GM18861 (cell line): ENCODE data around the gene TIFAB.

Source experiments
- ATAC-seq: cut with Tn5 transposase; IDR thresholded peaks from one replicate; pipeline ENCODE4 v1.9.1; 2021; ENCODE audit not compliant: unreplicated experiment

Gene TIFAB

GRCh38 chr5:135429301-135430134 is 22.6 kb downstream of the TIFAB start:
- ATAC-seq, result no peak

- no peak for ATAC-seq
Measured at GRCh38 chr5:135428586-135428985, 23.6 kb downstream of the TIFAB start.

DNA sequence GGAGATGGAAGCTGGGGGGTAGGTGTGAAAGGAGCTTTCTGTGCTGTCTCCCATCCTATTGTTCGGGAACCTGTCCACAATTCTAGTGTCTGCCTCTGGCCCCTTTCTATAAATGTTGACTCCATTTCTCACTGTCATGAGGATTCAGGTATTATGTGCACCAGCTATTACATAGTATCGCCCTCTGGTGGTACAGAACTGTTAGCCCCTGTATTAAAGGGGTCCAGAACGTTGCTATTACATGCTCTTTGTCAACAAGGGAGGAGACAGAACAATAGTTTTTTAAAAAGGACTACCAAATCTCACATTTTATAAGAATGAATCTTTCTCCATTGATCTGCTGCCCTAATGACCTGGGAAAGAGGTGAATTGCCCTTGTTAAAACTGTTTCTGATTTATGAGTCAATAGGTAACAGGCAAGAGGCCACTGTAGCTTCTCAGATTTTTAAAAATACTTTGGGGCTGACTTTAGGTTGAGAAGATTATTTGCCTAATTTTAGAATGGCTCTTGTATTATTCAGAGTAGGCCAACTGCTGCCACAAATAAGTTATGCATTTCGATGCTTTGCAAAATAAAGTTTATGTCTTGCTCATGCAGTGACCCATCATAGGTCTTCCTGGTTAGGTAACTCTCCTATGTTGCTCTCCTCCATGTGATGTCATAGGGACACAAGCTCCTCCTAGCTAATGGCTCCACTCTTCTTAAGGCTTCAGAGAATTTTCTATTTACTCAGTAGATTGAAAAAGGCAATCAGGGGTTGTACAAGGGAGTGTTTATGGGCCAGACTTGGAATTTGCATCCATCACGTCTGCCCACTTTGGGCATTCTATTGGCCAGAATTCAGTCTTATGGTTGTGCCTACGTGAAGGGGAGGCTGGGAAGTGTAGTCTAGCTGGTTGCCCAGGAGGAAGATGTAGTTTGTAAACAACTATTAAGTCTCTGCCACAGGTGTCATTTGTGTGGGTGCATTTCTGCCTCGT is 25.8 kb downstream of the TIFAB start:
- ATAC-seq, result peak; percentile 84

- ATAC-seq, result no peak
Measured at GRCh38 chr5:135425641-135426040, 26.5 kb downstream of the TIFAB start.

DNA sequence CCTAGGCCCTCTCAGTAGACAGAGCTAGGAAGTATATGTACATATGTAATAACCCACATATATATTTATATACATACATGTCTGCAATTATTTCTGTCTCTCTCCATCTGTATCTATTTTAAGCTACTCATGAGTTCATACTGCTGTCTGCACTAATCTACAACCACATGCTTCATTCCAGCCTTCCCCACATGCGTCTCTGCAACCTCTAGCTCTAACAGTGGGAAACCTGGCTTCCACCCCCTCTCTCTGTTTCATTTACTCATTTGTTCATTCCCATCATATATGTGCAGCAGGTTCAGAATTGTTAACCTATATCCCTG is 28.3 kb downstream of the TIFAB start:
- ATAC-seq, result no peak

DNA sequence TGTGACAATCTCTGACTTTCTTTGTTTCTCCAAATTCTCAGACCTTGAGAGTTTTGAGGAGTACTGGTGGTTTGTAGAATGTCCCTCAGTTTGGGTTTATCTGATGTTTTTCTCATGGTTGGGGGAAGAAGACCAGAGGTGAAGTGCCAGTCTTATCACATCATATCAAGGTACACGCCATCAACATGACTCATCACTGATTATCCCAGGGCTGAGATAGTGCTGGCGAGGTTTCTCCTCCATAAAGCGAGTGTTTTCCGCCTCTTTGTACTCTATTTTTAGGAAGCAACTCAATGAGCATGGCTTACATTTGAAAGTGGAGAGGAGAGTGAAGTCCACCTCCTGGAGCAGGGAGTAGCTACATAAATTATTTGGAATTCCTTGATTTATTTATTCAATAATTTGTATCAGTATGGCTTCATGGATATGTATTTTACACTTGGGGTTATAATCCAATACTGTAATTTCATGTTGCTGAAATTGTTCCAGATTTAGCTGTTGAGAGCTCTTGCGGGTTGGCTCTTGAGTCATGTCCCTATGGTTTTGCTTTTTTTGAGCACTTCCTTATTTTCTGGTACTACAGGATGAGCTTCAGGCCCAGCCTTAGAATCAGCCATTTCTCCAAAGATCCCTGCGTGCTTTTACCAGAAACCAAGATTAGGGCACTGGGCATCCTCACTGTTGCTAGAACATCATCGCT is 28.9 kb downstream of the TIFAB start:
- ATAC-seq, result no peak

GRCh38 chr5:135422419-135422818 is 29.7 kb downstream of the TIFAB start:
- ATAC-seq, result no peak

- ATAC-seq, result no peak
Measured at GRCh38 chr5:135417083-135417482, 35.1 kb downstream of the TIFAB start.

DNA sequence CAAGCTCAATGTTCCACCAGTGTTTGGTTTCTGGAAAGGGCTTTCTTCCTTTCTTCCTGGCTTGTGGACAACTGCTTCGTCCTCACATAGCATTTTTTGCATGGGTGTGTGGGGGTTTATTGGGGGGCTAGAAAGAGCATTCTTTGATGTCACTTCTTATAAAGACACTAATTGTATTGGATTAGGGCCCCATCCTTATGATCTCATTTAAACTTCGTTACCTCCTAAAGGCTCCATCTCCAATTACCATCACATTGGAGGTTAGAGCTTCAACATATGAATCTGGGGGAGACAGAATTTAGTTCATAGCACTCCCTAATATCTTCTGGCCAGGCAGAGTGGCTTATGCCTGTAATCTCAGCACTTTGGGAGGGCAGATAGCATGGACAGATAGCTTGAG is 47.1 kb downstream of the TIFAB start:
- ATAC-seq, result no peak

- no peak for ATAC-seq
Measured at GRCh38 chr5:135402031-135402430, 50.1 kb downstream of the TIFAB start.

GRCh38 chr5:135400866-135401265 is 51.3 kb downstream of the TIFAB start:
- ATAC-seq, result no peak

DNA sequence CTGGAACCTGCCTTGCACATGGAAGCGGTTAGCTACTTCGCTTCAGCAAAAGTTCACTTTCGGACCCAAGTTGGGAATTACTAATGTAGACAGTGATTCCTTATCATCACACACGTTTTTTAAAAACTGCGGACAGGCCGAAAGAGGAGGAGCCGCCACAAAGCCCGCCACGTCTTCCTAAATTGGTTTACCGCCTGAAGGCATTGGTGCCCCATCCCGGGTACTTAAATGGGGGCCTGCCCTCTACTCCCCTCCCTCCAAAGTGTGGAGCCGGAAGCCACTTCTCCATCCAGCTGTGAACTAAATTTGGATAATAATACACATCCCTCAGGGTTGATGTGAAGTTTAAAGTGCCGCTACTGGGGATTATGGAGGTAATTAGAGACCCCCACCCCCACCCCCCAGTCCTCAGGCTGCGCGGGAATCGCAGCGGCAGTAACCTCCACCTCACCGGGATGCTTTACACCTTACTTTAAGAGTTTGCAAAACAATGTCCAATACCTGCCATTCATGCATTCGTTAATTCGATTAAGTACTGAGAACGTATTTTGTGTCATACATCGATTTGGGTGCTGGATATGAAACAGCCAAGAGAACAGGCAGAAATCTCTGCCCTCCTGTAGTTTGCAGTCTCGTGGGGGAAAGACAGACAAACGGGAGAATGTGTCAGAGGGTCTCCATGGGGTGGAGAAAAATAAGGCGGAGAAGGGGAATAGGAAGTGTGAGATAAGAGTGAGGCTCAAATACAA is 52.2 kb downstream of the TIFAB start:
- ATAC-seq, result no peak

DNA sequence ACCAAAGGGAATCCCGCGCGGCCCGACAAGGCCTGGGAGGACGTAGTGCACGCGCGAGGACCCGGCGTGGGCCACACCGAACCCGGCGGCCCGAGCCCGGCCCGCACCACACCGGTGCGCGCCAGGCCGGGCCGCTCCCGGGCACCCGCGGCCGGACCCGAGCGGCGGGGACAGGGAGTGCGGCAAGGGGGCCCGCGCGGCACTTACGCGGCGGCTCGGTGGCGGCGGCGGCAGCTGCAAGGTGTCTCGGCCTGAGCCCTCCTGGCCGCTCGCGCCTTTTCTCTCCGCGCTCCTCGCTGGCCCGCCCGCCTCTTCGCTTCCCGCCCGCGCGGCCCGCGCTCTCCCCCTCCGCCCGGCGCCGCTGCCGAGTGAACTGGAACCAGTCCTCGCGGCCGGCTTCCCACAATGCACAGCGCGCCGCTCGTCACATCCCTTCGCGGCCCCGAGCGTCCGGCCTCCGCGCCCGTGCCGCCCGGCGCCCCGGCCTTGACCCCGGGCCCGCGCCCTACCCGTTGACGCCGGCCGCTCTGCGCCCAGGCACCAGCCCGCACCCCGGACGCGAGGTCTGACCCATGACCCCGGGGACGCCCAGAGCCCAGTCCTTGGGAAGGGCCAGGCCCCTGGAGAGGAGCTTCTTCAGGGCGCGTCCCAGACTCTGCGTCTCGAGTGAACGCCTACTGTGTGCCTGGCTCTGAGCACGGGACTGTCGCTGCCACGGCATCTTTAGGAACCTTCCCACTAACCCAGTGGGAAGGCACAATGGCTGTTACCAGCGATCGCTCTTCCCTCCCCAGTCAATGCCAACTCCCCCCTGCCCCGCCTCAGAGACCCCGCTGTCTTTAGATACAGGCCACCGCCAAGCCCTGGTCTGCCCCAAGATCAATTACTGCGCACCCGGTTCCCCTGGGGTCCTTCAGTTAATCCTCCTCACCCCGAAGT is 53.0 kb downstream of the TIFAB start, which contains the start of gene MACROH2A1:
TSS of gene MACROH2A1 (minus strand) at position 377 of the 939 bp plus-strand sequence. CDS start 10,138 bp downstream, outside the sequence.
- peak; percentile 85 for ATAC-seq

DNA sequence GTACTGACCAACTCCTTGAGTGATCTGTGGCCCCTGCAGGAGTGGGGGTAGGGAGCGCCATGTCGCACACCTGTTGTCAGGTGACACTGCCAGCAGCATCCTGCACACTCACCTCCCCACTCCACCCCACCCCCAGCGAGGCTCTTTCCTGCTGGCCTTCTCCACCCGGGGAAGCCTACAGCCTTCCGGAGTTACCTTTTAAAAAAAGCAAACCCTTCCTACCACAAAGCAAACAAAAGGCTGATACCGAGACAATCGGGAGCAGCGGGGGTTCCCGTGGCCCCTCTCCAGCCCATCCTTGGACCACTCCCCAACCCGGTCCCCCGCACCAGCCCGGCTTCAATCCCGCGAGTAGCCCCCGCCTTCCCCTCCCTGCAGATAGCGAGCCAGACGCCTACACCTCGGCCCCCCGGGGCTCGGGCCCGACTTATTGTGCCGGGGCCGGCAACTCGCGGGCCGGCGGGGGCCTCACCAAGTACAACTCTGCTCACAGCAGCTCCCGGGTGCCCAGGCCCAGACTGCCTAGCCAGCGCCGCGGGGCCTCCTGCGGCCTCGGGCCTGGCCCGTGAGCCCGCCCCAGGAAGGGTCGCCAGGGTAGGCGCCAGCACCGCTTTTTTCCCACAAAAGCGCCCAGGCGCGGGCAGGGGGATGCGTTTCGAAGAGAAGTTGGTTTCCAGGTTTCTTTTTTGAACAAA is 53.8 kb downstream of the TIFAB start:
- peak; percentile 11 for ATAC-seq
